ENCODE results near the gene RIT2.

DNA sequence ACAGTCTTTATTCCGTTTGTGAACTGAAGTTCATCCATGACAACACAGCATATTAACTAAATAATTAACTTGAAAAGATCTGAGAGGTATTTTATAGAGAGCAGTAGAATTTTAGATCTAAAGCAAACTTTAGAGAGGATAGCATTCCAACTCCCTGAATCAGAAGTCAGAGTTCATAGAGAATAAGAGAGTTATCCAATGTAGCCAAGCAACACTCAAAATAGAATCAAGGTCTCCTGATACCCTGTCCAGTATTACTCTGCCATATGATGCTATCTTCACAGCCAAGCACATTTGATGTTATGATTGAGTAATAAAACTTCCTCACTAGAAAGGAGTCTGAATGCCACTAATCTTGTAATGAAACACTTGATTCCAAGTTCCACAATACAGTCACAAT, 55.5 kb downstream of the RIT2 start:
- TF ChIP-seq, protein P1, sequence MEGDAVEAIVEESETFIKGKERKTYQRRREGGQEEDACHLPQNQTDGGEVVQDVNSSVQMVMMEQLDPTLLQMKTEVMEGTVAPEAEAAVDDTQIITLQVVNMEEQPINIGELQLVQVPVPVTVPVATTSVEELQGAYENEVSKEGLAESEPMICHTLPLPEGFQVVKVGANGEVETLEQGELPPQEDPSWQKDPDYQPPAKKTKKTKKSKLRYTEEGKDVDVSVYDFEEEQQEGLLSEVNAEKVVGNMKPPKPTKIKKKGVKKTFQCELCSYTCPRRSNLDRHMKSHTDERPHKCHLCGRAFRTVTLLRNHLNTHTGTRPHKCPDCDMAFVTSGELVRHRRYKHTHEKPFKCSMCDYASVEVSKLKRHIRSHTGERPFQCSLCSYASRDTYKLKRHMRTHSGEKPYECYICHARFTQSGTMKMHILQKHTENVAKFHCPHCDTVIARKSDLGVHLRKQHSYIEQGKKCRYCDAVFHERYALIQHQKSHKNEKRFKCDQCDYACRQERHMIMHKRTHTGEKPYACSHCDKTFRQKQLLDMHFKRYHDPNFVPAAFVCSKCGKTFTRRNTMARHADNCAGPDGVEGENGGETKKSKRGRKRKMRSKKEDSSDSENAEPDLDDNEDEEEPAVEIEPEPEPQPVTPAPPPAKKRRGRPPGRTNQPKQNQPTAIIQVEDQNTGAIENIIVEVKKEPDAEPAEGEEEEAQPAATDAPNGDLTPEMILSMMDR (IDR thresholded peaks at IDR 0.05), result no peak
- TF ChIP-seq EP300 (IDR thresholded peaks at IDR 0.05) (no peak), POLR2A (IDR thresholded peaks at IDR 0.05; ENCODE audit: low read depth) (no peak)

Measured in esophagus muscularis mucosa (tissue), 4 donors.